Stimulated activated CD4-positive, alpha-beta T cell treated with anti-CD3 and anti-CD28 coated beads, Interleukin-2, amount 100 ng/mL, for 4 hours (primary cell): ENCODE data around the gene CNTNAP4.

Source experiments
- DNase-seq: peaks from one replicate; pipeline ENCODE4 v3.0.0-alpha.2; 2020; ENCODE audit warnings: low read depth

Gene CNTNAP4

DNA sequence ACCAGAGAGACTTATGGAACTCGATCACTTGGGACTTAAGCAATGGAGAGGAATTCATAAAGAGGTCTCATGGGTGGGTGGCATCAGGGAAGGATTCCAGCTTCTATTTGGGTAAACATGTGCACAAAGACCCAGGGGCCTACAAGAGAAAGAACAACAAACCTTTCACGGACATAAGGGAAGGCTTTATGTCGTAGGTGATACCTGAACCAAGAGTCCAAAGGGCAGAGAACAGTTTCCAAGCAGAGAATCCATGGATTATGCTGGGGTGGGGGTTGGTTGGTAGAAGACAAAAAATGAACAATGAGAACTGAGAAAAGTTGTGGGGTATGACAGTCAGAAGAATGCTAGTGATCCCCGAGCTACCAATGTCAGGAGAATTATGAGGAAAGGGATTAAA lies 119.8 kb downstream of the CNTNAP4 start:
- no peak for DNase-seq

DNA sequence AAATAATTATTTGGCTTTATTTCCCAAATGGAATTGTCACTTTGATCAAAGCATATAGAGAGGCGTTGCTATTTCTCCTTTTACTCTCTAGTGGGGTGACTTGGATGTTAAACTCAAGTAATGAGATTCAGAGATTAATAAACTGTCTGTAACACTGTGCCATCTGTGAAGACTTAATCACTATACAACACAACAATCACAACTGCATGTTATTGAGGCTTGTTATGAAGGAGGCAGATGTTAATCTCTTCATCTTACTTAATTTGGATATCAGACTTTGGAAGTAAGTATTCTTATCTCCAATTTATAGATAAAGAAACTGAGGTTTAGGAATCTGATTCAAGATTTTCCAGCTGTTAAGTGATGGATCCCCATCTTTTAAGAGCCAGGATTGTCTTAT lies 132.5 kb downstream of the CNTNAP4 start:
- DNase-seq, result no peak

DNA sequence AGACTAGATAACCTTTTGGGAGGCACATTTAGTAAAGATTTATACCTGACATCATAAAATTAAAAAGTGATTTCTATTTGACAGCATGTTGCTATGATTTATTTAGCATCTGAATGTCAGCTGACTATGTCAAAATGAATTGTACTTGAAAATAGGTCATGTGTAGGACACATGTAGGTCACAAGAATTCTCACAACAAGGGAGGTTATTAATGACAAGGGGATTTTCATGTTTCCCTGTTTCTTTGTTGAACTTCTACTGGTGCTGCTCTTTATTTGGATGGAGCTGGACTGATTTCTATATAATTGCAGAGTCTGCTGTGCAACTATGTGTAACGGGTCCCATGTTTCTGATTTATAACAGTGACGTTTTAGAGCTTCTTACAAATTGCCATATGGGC lies 144.4 kb downstream of the CNTNAP4 start:
- no peak for DNase-seq

DNA sequence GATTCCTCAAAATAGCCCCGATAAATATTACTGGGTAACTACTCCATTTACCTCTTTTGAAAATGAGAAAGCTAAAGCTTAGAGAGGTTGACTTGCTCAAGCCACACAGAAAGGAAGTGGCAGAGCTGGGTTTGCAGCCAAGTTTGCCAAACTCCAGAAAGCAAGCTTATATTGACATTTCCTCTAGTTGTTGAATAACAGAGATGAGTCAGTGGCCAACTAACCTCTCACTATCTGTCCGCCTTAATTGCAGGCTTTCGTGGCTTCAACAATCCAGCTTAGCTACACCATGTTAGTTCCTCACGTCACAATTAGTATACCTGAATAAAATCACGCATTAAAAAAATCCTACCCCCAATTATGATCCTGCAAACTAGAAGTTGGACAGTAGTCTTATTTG lies 151.7 kb downstream of the CNTNAP4 start:
- no peak for DNase-seq

DNA sequence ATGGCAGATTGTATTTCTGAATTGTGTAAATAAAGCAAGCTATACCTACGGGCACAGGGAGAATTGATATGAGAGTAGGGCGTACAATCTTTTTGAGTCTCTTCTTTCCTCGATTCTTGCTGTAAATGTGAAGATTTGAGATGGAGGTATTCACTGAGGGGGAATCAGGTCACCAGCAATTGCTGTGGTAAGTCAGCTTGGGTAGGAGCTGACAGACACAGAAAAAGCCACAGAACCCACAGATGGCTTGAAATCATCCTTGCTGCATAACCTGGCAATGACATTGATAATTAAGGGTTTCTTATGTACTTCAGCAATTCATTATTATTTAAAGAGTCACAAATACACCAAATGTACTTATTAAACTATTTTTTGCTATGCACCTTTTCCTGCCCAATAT lies 164.2 kb downstream of the CNTNAP4 start:
- no peak for DNase-seq

DNA sequence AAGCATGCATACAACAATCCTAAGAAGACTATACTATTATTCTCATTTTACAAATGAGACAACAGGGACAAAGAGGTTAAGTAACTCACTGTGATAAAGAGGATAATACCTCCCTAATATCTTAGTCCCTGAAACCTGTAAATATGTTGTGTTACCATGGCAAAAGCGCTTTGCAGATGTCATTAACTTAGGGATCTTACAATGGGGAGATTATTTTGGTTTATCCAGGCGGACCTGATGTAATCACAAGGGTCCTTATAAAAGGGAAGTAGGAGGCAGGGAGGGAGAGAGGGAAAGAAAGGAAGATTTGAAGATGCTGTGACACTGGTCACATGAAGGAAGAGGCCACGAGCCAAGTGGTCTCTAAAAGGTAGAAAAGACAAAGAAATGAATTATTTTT lies 164.7 kb downstream of the CNTNAP4 start:
- DNase-seq, result no peak

DNA sequence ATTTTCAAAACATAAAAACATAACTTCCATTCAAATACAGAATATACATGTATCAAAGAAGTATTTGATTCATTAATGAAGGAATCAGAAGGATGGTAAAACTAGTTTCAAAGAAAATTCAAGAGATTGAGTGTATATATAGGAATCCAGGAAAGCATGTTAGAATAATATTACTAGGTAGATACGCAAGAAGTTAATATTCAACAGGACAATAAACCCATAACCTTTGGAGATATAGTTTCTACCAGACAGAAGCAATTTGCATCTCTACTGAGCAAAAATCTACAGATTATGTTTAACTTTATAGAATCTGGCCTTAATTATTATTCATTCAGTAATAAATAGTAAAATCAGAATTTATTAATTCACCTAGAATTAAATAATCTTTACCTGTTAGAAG lies 166.8 kb downstream of the CNTNAP4 start:
- DNase-seq, result no peak

DNA sequence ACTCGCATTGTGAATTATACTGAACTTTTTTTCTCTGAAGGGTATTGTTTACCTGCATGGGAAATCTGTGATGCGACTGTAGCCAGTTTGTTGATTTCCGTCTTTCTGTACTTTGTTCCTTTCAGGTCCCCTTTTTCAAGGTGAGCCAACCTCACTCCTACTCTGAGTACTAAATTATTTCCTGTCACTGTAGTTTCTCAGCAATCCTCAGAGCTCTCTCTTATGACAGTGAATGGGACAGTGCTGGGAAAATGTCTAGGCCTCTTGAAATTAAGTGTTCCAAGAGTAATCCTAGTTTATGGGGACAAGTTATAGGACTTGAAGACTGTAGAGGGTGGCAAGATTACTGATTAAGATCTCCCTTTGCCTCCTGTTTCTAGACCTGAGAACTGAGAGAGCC lies 167.6 kb downstream of the CNTNAP4 start:
- no peak for DNase-seq

DNA sequence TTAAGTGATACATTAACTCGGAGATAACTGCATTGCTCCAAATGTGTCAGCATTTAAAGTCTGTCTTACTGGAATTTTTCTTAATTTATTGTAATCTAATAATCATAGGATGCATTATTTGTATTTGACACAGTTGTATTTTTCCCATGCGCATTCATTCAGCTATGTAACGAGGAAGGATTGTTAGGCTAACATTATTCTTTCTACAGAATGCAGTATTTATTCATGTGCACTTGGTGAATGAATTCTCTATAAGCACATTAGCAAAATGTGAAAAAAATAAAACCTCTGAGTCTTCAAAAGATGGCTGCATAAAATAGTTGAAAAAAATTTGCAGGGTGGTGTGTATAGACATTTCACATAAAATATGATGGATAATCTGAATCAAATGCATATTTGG lies 168.6 kb downstream of the CNTNAP4 start:
- no peak for DNase-seq

DNA sequence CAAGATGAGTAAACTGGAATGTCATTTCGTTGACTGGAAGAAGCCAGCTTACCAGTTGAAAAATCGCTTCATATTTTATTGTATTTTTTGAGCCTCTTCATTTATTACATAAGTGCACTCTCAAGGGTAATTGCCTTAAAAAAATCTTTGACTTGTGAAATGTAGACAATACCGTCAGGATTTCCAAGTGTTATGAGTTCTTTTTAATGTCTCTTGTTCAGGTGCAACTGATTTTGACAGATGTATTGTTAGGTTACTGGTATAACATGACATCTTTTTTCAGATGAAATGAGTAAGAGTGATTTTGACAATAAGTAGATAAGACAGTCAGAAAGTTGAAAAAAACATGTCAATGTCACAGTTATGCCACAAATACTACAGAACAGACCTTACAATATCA lies 169.1 kb downstream of the CNTNAP4 start:
- DNase-seq, result no peak

DNA sequence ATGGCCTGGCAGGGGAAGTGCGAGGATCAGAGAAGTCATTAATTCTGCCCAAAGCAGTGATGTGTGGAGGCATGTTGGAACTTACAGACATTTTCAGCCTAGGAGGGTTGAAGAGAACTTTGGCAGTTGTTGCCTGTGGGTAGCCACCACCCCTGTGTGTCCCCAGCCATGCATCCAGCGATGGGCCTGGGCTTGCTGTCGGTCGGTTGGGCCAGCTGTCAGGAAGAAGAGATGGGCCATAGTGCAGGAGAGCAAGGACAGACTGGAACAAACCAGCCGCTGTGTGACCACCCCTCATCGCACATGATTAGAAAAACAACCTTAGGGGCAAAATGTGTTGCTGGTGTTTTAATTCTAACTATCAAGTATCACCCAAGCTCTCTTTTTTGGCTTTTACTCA lies 173.7 kb downstream of the CNTNAP4 start:
- DNase-seq, result no peak

DNA sequence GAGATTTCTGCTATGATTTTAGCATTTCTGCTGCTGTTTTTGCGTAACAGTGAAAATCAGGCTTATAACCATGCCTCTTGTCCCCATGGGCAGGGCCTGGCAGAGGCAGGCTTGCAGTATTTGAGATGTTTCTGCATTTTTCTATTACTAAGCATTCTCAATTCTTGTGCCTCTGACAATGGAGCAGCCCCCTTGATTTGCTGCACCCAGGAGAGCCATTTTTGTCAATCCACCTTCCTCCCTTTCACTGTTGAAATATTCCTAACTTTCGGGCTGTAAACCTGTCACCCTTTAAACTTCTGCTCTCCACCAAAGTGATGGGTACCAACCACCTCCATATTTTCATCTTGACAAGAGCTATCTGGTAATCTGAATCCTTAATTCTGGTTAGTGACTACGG lies 178.1 kb downstream of the CNTNAP4 start:
- no peak for DNase-seq

DNA sequence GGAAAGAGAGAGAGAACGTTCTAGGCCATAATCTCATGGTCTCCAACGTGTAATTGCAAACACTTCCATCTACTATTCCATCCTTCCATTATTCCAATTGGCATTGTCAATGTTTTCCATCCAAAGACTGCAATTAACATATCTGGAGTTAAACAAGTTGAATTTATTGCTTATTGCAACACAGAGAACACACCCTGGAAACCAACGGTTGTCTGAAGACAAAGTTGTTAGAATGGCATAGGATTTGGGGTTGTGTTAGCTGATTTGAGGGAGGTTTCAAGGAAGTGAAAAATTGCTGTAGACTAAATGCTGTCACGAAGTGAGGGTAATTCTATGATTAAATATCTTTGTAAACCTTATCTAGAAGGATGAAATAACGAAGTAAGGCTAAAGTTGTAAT lies 178.8 kb downstream of the CNTNAP4 start:
- no peak for DNase-seq

DNA sequence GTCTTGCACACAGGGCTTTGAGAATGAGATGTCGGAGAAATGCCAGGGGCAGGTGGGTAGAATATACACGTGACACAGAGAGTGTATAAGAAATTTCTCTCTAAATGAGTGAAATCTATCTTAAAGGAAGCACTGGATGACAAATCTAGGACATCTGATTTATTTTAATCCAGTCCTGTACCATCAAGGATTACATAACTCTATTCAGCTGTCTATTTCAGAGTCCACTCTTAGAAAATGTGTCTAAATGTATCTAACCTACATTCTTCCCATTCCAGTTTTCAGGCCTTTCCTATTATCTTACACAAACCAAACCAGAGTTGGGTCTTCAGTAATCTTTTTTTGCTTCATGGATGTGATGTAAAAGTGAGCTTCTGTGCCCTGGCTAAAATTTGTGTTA lies 181.9 kb downstream of the CNTNAP4 start:
- no peak for DNase-seq

DNA sequence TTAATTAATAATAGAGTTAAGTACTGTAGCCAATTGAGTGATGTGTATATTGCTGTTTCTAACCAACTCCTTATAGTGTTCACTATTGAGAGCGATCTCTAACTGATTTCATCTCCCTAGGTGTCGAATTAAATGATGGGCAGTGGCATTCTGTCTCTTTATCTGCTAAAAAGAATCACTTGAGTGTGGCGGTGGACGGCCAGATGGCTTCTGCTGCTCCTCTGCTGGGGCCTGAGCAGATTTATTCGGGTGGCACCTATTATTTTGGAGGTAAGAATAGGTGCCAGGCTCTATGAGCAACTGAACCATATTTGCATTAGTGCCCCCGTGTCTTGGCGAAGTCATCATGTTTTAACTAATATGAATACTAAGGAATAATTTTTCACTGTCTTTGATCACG lies 184.6 kb downstream of the CNTNAP4 start:
- DNase-seq, result no peak

DNA sequence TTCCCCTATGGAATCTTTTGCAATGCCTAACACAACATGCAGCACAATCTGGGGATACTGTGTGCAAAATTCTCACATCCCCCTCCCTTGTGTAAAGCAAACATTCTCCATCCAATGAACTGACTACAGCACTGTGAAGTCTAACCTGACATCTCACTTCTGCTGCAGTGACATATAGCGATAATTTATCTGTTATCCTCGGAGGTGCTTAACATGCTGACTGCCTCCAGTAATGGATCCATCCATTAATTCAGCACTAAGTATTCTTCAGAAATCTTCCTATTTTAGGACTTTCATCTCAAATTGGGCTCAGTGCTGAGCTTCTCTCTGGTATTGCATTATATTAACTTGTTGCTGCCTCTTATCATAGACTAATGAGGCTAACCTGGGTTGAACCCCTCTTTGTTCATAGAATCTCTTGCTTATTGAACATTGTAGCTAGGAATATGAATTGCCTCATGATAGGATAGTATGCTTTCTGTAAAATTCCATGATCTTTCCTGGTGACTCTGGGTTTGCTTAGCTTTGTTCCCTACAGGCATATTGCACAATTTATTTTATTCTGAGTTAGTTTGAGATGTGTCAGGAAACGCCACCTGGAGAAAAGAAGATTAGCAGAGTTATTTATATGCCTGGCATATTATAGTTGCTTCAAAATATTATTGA lies 187.9 kb downstream of the CNTNAP4 start:
- no peak for DNase-seq

DNA sequence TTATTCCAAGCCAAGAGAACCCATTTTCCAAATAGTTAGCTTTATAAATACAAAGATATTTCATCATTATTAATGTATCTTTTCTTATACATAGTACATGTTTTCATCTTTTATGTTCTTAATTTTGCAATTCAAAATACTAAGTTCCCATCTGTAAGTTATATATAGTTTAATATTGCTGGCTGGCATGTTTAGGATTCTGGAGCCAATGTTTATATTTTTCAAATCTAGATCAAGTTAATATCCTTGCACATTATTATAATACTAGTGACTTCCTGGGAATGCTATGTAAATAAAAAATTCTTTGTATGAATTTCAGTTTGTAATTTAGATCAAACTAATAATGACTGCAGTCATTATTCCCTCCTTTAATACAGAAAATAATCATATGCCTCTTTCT lies 189.7 kb downstream of the CNTNAP4 start:
- no peak for DNase-seq

DNA sequence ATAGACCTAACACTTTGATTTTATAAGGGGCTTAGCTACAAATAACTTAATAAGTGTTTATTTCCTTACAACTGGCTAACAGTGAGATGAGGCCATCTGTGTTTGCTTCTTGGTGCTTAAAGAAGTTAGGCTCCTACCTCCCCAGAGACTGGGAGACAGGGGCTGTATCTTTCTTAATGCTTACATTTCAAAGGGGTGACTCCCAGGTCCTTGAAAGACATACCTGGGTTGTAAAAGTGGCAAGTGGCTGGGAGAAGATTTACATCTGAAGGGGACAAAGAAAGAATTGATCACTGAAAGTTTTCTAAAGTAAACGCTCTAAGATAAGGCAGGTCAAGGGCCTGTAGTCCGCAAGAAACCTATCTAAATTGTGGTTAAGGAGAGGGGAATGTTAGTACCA lies 196.8 kb downstream of the CNTNAP4 start:
- DNase-seq, result no peak

DNA sequence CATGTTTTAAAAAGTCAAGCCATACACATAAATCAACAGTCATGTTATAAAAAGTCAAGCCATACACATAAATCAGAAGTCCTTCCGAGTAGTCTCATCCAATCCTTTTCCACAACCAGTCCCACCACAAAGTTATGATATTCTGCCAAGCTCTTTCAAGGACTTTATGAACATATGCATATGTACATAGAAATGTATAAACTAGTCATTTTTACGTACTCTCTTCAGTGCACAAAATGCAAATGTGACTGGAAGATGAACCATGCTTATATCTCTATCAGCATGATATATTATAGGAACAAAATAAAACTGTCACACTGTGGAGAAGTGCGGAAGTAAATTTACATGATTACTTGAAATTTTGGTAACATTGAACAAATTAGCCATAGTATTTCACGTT lies 200.9 kb downstream of the CNTNAP4 start:
- no peak for DNase-seq

DNA sequence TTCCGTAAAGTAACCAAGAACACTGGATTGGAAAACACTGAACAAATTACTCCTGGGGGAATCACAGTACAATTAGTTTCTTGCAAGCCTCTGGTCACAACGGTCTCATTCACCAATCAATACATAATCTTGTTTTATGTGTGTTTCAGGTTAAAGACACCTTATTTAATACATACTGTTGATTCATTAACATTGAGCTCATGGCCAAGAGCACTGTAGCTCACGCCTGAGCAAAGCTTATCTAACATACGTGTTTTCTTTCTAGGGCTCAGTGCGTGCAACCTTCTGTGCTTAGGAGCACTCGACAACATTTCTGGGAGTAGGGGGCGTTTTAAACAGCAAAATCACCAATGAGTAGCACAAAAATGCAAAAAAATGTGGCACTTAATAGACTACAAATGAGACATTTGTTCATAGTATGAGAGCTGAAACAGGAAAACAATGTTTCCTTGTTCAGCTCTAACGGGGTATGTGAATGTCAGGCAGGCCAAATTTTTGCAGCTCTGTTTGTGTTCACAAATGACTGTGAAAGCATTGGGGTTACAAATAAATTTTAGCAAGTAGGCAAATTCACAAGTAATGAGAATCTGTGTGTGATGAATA lies 206.2 kb downstream of the CNTNAP4 start:
- DNase-seq, result no peak

DNA sequence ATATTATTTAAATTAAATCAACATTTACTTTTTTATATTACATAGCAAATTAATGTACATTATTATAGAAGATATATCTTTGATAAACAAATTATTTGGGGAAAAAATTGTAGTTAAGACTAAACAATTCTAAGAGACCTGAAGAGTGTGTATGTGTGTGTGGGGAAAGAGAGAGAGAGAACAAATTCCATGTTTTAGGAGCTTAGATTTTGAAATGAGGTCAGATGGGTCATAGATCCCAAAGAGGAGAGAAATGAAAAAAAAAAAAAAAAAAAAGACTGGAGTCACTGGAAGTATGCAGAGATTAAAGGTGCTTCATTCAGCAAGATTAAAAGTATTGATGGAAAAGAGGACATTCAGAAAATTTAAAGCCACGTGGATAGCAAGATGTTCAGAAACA lies 206.8 kb downstream of the CNTNAP4 start:
- DNase-seq, result no peak

DNA sequence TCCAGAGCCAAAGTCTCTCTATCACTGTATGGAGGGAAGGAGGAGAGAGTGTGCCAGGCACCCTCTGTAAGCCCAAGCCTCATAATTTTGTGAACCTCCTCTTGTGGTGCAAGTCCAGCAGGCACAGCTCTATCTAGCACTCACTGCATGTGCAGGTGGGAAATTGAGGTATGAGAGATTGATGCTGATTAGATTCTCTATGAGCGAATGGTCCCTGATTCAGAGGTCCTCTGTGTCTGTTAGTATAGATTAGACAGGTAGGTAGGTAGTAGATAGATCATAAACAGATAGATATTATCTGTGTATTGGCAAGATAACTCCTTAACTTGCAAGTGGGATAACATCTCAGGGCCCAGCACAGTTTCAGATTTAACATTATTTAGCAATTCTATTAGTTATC lies 209.5 kb downstream of the CNTNAP4 start:
- no peak for DNase-seq

DNA sequence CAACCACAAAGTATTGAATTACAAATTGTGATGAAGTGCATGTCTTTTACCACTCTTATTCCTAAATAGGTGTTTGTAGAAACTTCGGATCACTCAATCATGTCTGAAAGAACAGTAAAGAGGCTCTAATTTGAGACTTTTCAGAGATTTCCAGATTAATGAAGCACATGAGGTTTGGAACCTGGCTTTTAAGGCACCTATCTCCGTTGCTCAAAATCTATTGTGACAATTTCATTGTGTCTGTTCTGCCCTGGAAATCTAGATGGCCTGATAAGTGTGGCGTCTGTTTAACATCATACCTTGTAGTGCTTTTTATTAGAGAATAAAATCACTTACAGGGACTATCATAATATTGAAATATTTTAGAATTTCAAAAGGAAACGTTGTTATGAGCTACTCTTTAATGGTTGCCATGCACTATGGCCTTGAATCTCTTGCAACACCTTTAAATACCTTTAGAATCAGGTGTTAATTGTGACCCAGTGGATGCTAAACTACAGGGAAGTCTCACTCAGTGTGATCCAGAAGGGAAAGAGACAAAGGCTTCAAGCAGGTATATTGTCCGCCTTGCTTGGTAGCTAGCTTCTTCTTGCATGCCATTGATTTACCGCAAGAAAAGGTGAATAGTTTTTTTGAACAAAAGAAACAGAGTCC lies 210.3 kb downstream of the CNTNAP4 start:
- DNase-seq, result no peak

DNA sequence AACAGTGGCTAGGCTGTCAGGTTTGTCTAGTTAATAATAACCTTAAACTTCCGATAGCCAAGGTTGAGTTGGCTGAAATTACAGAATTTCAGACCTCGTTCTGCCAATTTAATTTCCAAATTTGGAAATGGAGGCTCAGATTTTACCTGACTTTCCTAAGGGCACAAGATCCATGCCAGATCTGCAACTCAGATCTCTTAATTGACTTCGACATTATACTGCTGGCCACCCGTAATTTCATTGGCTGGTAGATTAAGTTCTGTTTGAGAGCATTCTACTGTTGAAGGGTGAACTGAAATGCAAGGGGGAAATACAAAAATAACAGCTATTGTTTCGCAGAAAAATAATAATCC lies 210.8 kb downstream of the CNTNAP4 start:
- no peak for DNase-seq
